ENCODE measurements around the gene SMARCB1. TPM values are rescaled to one million over a fixed set of nuclear protein-coding genes. Genes with fewer than 3 reads are reported as not detected.

The SMARCB1 gene
- total and polyA plus RNA-seq, 12 donors: 41.3 to 95.5 (median 76.8) TPM

DNA sequence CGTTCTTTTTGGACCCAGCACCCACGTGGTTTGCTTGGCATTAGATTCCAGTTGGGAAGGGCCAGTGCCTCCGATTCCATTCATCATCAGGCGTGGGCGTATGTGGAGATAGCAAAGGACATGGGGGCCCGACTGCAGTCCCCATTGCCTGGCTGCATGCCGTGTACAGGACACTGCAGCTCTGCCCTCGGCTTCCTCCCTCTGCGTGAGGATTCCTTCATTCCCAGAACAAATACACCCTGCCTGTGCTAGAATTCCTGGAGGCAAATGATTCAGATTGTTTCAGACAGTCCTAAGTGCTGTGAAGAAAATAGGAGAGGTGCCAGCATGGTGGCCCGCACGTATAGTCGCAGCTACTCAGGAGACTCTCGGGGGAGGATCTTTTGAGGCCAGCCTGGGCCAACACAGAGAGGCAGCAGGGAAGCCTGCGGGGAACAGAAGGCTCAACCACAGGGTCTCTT, 36.6 kb downstream of the SMARCB1 start:
- intact Hi-C loops (cut with DNase I): no loop called here
- peaks cover 9 to 27% of the 10 kb centered on the region in 2 donors for H3K4me1 ChIP-seq (replicated peaks in 1 of 2)
- H3K27ac ChIP-seq: peak overlapping the region in 2 of 5 donors; percentile 37 to 50
- DNase-seq: peak in 5 of 7 donors; percentile 55 to 78 (median 63)
- H3K4me3 ChIP-seq: no peak overlapping the region
- no peaks in the 10 kb centered on the region for H3K9me3 ChIP-seq (replicated peaks in 1 of 3)
- H3K27me3 ChIP-seq: no peaks in the 10 kb centered on the region
- H3K36me3 ChIP-seq (replicated peaks in 1 of 2): peaks cover 0 to 80% of the 10 kb centered on the region in 2 donors
- no peak for TF ChIP-seq POLR2A (IDR thresholded peaks at IDR 0.05)
- TF ChIP-seq, protein P1, sequence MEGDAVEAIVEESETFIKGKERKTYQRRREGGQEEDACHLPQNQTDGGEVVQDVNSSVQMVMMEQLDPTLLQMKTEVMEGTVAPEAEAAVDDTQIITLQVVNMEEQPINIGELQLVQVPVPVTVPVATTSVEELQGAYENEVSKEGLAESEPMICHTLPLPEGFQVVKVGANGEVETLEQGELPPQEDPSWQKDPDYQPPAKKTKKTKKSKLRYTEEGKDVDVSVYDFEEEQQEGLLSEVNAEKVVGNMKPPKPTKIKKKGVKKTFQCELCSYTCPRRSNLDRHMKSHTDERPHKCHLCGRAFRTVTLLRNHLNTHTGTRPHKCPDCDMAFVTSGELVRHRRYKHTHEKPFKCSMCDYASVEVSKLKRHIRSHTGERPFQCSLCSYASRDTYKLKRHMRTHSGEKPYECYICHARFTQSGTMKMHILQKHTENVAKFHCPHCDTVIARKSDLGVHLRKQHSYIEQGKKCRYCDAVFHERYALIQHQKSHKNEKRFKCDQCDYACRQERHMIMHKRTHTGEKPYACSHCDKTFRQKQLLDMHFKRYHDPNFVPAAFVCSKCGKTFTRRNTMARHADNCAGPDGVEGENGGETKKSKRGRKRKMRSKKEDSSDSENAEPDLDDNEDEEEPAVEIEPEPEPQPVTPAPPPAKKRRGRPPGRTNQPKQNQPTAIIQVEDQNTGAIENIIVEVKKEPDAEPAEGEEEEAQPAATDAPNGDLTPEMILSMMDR (IDR thresholded peaks at IDR 0.05): no peak
- 57 to 71% (median 60%) methylated on average over 13 to 14 of the region's 14 CpGs for WGBS, 4 donors

DNA sequence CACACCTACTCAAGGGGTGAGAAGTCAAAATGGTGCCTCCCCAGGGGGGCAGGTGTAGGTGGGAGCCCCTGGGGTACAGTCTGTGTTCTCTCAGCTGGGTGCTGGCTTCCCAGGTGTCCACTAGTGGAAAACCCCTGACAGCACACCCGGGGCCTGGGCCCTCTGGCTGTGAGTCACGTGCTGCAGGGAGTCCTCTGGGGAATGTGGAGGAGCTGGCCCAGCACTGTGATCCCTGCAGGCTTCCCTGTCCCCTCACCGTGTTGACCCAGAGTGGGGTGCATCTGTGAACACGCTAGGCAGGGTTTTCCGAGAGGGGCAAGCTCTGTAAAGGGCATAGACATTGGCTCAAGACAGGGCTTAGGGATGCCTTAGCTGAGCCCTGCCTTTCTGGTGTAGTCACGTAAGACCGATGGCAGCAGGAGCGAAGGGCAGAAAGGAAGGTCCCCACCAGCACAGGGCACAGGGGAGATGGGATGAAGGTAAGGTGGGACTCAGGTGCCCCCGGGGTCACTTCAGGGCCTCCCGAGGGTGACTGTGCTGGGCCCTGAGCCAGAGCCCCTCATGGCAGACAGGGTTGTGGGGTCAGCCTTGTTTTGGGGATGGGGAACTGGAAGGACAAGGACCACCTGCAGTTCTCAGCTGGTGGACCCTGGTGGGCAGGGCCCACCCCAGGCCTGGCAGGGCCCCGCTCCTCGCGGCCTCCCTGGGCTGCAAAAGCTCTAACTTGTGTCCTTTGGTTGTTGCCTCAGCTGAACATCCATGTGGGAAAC, 37.9 kb downstream of the SMARCB1 start:
- H3K27ac ChIP-seq: peak overlapping the region in 1 of 5 donors; percentile 50
- H3K36me3 ChIP-seq (replicated peaks in 1 of 2): peaks cover 0 to 67% of the 10 kb centered on the region in 2 donors

DNA sequence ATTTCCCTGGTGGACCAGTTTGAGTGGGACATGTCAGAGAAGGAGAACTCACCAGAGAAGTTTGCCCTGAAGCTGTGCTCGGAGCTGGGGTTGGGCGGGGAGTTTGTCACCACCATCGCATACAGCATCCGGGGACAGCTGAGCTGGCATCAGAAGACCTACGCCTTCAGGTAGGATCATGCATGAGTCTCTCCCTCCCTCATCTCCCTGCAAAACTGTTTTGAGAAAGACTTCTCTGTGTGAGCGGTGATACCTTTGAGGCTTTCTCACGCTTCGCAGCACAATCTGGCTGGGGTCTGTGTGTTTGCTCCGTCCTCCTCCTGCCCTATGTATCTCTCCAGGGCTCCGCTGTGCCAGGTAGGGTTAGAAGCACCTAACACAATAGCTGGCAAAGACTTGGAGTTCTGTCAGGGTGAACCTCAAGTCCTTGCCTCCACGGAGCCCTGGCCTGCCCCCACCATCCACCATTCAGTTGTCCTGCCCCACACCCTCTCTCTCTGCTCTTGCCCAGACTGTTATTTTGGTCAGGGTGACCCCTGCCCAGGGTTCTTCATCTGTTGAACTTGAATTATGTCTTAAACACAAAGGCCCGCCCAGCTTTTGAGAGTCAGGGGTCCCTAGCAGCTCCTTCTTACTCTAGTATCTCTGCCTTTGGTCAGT, 38.6 kb downstream of the SMARCB1 start:
- intact Hi-C loops (cut with DNase I): no loop called here
- 91 to 95% (median 92%) methylated on average over 12 of the region's 12 CpGs for WGBS, 4 donors
- H3K27ac ChIP-seq: peak overlapping the region in 1 of 5 donors; percentile 40
- no peak overlapping the region for H3K4me3 ChIP-seq
- H3K27me3 ChIP-seq: no peaks in the 10 kb centered on the region
- H3K36me3 ChIP-seq (replicated peaks in 1 of 2): peaks cover 0 to 60% of the 10 kb centered on the region in 2 donors
- H3K4me1 ChIP-seq (replicated peaks in 1 of 2): peaks cover 9 to 34% of the 10 kb centered on the region in 2 donors
- no peaks in the 10 kb centered on the region for H3K9me3 ChIP-seq (replicated peaks in 1 of 3)
- no peak for TF ChIP-seq POLR2A (IDR thresholded peaks at IDR 0.05)
- TF ChIP-seq, protein P1 (IDR thresholded peaks at IDR 0.05): no peak
- no peak for DNase-seq

More for the DNA sequence above, 37.9 kb downstream of the SMARCB1 start:
- intact Hi-C loops (cut with DNase I): no loop called here
- Histone ChIP-seq H3K4me1 (replicated peaks in 1 of 2) (peaks cover 9 to 34% of the 10 kb centered on the region in 2 donors), H3K4me3 (no peak overlapping the region), H3K9me3 (replicated peaks in 1 of 3) (no peaks in the 10 kb centered on the region), H3K27me3 (no peaks in the 10 kb centered on the region)
- WGBS, 4 donors: 85 to 89% (median 87%) methylated on average over 3 to 13 of the region's 13 CpGs
- TF ChIP-seq, protein P1 (IDR thresholded peaks at IDR 0.05): no peak
- TF ChIP-seq POLR2A (IDR thresholded peaks at IDR 0.05): no peak
- no peak for DNase-seq
